GM12878 (cell line): Measurements from ENCODE around the gene STAG2. TPM values are rescaled to one million over a fixed set of nuclear protein-coding genes. Genes with fewer than 3 reads are reported as not detected.

Experiments
- ATAC-seq: fragments of 200-7000 bp; cut with Tn5 transposase; 3 replicates; pipeline ENCODE4 v1.9.1; 2020; ENCODE audit warnings: mild to moderate bottlenecking, moderate library complexity
- BruUV-seq: library from RNA; stranded (reverse); fragments of 400-500 nt; replicated peaks from 2 replicates; lab custom pipeline; 2021; lab: Mats Ljungman, UMichigan
- CTCF ChIA-PET: fragments of 300-600 bp; sonication (Branson Sonifier 250); formaldehyde crosslinking; extraction: SDS; loops from one replicate; lab custom pipeline; 2021; ENCODE audit warnings: inconsistent platforms; lab: Yijun Ruan, JAX
- POLR2A ChIA-PET: fragments of 350-600 bp; formaldehyde crosslinking; extraction: SDS; loops from one replicate; lab custom pipeline; 2021; ENCODE audit warnings: inconsistent platforms; lab: Charles Lee
- RAD21 ChIA-PET: fragments of 300-600 bp; sonication (Branson Sonifier 250); formaldehyde crosslinking; loops from one replicate; lab custom pipeline; 2023; ENCODE audit warnings: antibody characterized with exemption; ENCODE audit not compliant: unreplicated experiment; lab: Charles Lee
- SMC1A ChIA-PET: fragments of 300-600 bp; sonication (Branson Sonifier 250); formaldehyde crosslinking; loops from one replicate; lab custom pipeline; 2023; ENCODE audit not compliant: unreplicated experiment, uncharacterized antibody; lab: Charles Lee
- DNase-seq: peaks from one replicate; pipeline ENCODE4 v3.0.0-alpha.2; 2011; ENCODE audit warnings: low read depth, low spot score
- FAIRE-seq: peaks from 3 replicates; lab custom pipeline; 2011; peaks lifted over from hg19 to GRCh38; lab: Jason Lieb, UNC
- H2AFZ ChIP-seq: 2 replicates; pipeline ENCODE4 v1.6.0; 2011; ENCODE audit warnings: low read depth, low read length, control low read depth; ENCODE audit not compliant: control insufficient read depth
- H3K27ac ChIP-seq: 2 replicates; pipeline ENCODE4 v1.5.1; 2011; ENCODE audit warnings: control low read depth; ENCODE audit not compliant: control insufficient read depth, insufficient read depth
- H3K27me3 ChIP-seq, 2 experiments: replicated peaks in 1 of 2; 2 replicates each; pipeline versions ENCODE4 v1.6.0 to v1.6.1; 2011; ENCODE audit warnings: low read length in 1 of 2; ENCODE audit not compliant: control insufficient read depth in 2 of 2, insufficient read depth in 2 of 2
- H3K36me3 ChIP-seq, 2 experiments: 2 replicates each; pipeline ENCODE4 v1.5.1; 2011; ENCODE audit warnings: low read length in 1 of 2; ENCODE audit not compliant: control insufficient read depth in 2 of 2, insufficient read depth in 2 of 2
- H3K4me1 ChIP-seq: 2 replicates; pipeline ENCODE4 v1.6.1; 2011; ENCODE audit warnings: mild to moderate bottlenecking, low read length, moderate library complexity, mixed read lengths; ENCODE audit not compliant: control insufficient read depth, insufficient read depth
- H3K4me2 ChIP-seq: 2 replicates; pipeline ENCODE4 v1.6.0; 2011; ENCODE audit warnings: control low read depth; ENCODE audit not compliant: control insufficient read depth, insufficient read depth
- H3K4me3 ChIP-seq: fragments of 200-600 bp; sonication (generic); 2 replicates; pipeline ENCODE4 v1.5.1; 2016
- H3K79me2 ChIP-seq: 2 replicates; pipeline ENCODE4 v1.6.0; 2011; ENCODE audit warnings: low read length; ENCODE audit not compliant: control insufficient read depth, insufficient read depth
- H3K9ac ChIP-seq: 2 replicates; pipeline ENCODE4 v1.8.0; 2011; ENCODE audit warnings: low read length, control low read depth, mixed read lengths; ENCODE audit not compliant: control insufficient read depth, insufficient read depth
- H3K9me3 ChIP-seq: replicated peaks from 3 replicates; pipeline ENCODE4 v1.5.1; 2011; ENCODE audit warnings: mild to moderate bottlenecking, low read length; ENCODE audit not compliant: control insufficient read depth, insufficient read depth
- H4K20me1 ChIP-seq: 2 replicates; pipeline ENCODE4 v1.6.0; 2011; ENCODE audit not compliant: control insufficient read depth, insufficient read depth
- EGR1 ChIP-seq, 2 experiments: IDR thresholded peaks; 1 replicate in 1 of 2; 2 replicates in 1 of 2; pipeline ENCODE4 v1.6.1; 2011 to 2012; ENCODE audit warnings: low read depth in 2 of 2, low read length in 2 of 2, borderline replicate concordance in 1 of 2, mild to moderate bottlenecking in 1 of 2, moderate library complexity in 1 of 2
- HDAC6 ChIP-seq: fragments of 200-600 bp; sonication (generic); IDR thresholded peaks from one replicate; pipeline ENCODE4 v1.8.0; 2017; ENCODE audit warnings: antibody characterized with exemption; ENCODE audit not compliant: unreplicated experiment
- KDM1A ChIP-seq: fragments of 200-600 bp; sonication (generic); IDR thresholded peaks from 2 replicates; pipeline ENCODE4 v1.6.1; 2016; ENCODE audit warnings: borderline replicate concordance
- KLF5 ChIP-seq: fragments of 450-650 bp; IDR thresholded peaks from 2 replicates; pipeline ENCODE4 v1.6.1; 2014; ENCODE audit warnings: mild to moderate bottlenecking; ENCODE audit not compliant: partially characterized antibody
- MTA3 ChIP-seq: IDR thresholded peaks from 2 replicates; pipeline ENCODE4 v1.6.1; 2012; ENCODE audit warnings: low read length, inconsistent platforms, borderline replicate concordance
- NFXL1 ChIP-seq: fragments of 450-650 bp; IDR thresholded peaks from 2 replicates; pipeline ENCODE4 v1.6.1; 2017; ENCODE audit warnings: antibody characterized with exemption, mild to moderate bottlenecking, borderline replicate concordance
- NFYA ChIP-seq: IDR thresholded peaks from 2 replicates; pipeline ENCODE4 v1.6.1; 2011; ENCODE audit warnings: low read depth, mild to moderate bottlenecking, low read length, improper control_type of control experiment, borderline replicate concordance
- RAD21 ChIP-seq: IDR thresholded peaks from 2 replicates; pipeline ENCODE4 v1.6.1; 2011; ENCODE audit warnings: mild to moderate bottlenecking, low read depth, low read length, moderate library complexity; ENCODE audit not compliant: insufficient read depth
- SMAD5 ChIP-seq: IDR thresholded peaks from 2 replicates; pipeline ENCODE4 v1.6.1; 2016; ENCODE audit warnings: antibody characterized with exemption, low read depth
- SUZ12 ChIP-seq: fragments of 200-600 bp; sonication (generic); IDR thresholded peaks from one replicate; pipeline ENCODE4 v1.6.1; 2018; ENCODE audit warnings: antibody characterized with exemption, mild to moderate bottlenecking; ENCODE audit not compliant: unreplicated experiment
- ZNF384 ChIP-seq: IDR thresholded peaks from 2 replicates; pipeline ENCODE4 v1.6.1; 2012; ENCODE audit warnings: low read depth, mild to moderate bottlenecking, low read length, improper control_type of control experiment, borderline replicate concordance
- WGBS: methylation state at CpG from one replicate; pipeline ENCODE4 v1.1.6; 2016; ENCODE audit warnings: low lambda C conversion rate; ENCODE audit not compliant: insufficient replicate concordance, insufficient coverage; ENCODE audit errors: missing lambda C conversion rate; 5-methylcytosine and 5-hydroxymethylcytosine counted together
- in situ Hi-C: fragments of 300-500 bp; cut with MboI; formaldehyde crosslinking; loops from 9 replicates; pipeline ENCODE4 v1.14.3; 2018; ENCODE audit warnings: mixed read lengths
- intact Hi-C: fragments of 100-400 bp; cut with micrococcal nuclease; formaldehyde crosslinking; loops from one replicate; pipeline ENCODE4 v1.14.2; 2022; ENCODE audit not compliant: unreplicated experiment
- polyA plus RNA-seq, 11 experiments: library from polyadenylated mRNA; depleted of rRNA in 4 of 11; unstranded in 6 of 11; stranded (reverse) in 5 of 11; fragments of >200 nt; fragmentation: Nextera tagmentation in 4 of 11; fragmentation: Illumina TruSeq in 1 of 11; extraction: Ambion mirVana in 4 of 11; extraction: Trizol in 1 of 11; gene quantifications; 1 replicate in 1 of 11; 2 replicates in 10 of 11; pipeline versions ENCODE4 v1.2.1 to v1.2.3, GENCODE V29; 2011 to 2016; ENCODE audit warnings: inconsistent platforms in 2 of 11, missing spikeins in 2 of 11, low read depth in 1 of 11
- total RNA-seq, 4 experiments: library from RNA; depleted of rRNA in 3 of 4; stranded (reverse); fragments of >200 nt in 3 of 4; fragmentation: Illumina TruSeq in 1 of 4; extraction: Trizol in 1 of 4; gene quantifications; 2 replicates each; pipeline versions ENCODE4 v1.2.1 to v1.2.3, GENCODE V29; 2013 to 2021
- TF ChIP-seq, protein P1 (sequence below): IDR thresholded peaks from 2 replicates; pipeline ENCODE4 v1.6.1; 2012; ENCODE audit warnings: low read depth, low read length, improper control_type of control experiment
- TF ChIP-seq, protein P2 (sequence below): fragments of 450-650 bp; IDR thresholded peaks from 2 replicates; pipeline ENCODE4 v1.6.1; 2017; ENCODE audit warnings: mild to moderate bottlenecking
- TF ChIP-seq, protein P3 (sequence below): IDR thresholded peaks from 2 replicates; pipeline ENCODE4 v1.6.1; 2011; ENCODE audit warnings: borderline replicate concordance, low read depth, mild to moderate bottlenecking, moderate library complexity, mixed read lengths, low read length; ENCODE audit not compliant: insufficient read depth; ENCODE audit errors: extremely low read length

The STAG2 gene
- total and polyA plus RNA-seq, 10 of the 15 experiments (the other 5 are each of a cell fraction or from before 2014, with no cell fraction given), result 26.9 to 84.2 (median 46.7) TPM

DNA sequence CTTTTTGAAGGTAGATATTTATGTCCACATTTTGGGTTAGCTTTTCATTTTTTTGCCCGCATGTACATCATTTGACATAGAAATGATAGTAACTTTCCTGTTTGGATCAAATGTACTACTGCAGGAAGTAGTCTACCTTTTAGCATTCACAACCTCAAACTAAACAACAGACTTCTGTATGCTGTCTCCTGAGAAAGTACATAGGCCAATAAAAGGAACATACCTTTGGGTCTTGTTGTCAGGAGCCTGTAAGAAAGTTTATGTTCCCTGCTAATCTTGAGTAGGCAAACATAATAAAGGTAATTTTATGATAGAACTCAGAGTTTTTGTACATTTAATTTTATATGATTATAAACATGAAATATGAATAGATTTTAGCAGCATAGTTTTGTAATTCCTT, 54.2 kb downstream of the STAG2 start (continued):
- TF ChIP-seq, protein P1, sequence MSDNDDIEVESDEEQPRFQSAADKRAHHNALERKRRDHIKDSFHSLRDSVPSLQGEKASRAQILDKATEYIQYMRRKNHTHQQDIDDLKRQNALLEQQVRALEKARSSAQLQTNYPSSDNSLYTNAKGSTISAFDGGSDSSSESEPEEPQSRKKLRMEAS, result no peak
- TF ChIP-seq NFYA, result no peak

DNA sequence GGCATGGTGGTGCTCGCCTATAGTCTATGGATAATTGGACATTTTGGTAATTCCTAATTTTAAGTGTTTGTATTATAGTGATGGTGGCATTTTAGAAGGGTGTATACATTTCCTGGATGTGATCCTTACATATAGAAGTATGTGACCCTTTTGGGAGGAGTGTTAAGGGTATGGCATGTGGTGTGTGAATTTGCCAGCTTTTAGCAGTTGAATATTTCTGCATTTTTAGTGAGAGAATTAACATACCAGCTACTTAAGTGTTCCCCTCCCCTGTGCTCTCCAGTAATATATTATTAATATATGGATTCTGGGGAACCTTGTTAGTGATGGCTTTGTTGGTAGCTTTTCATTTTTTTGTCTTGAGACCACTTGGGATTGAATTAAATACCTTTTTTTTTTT, 55.3 kb downstream of the STAG2 start:
- Histone ChIP-seq H3K4me3 (no peak overlapping the region), H3K9me3 (no peaks in the 10 kb centered on the region), H3K4me2 (no peak overlapping the region), H4K20me1 (no peaks in the 10 kb centered on the region; the same call in 1 of the 2 replicates), H2AFZ (no peak overlapping the region)
- no peak for ATAC-seq
- CTCF ChIA-PET, result interaction anchor here (2.4 kb wide), 1 partner anchor 7 kb away, joined by 6 read pairs; no protein-coding TSS in a partner anchor
- in situ Hi-C loops, result no loop called here
- no peak for TF ChIP-seq MTA3
- TF ChIP-seq SUZ12, result no peak
- no peak for TF ChIP-seq KLF5
- TF ChIP-seq, protein P2, sequence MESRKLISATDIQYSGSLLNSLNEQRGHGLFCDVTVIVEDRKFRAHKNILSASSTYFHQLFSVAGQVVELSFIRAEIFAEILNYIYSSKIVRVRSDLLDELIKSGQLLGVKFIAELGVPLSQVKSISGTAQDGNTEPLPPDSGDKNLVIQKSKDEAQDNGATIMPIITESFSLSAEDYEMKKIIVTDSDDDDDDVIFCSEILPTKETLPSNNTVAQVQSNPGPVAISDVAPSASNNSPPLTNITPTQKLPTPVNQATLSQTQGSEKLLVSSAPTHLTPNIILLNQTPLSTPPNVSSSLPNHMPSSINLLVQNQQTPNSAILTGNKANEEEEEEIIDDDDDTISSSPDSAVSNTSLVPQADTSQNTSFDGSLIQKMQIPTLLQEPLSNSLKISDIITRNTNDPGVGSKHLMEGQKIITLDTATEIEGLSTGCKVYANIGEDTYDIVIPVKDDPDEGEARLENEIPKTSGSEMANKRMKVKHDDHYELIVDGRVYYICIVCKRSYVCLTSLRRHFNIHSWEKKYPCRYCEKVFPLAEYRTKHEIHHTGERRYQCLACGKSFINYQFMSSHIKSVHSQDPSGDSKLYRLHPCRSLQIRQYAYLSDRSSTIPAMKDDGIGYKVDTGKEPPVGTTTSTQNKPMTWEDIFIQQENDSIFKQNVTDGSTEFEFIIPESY, result no peak
- TF ChIP-seq RAD21, result no peak
- no peak for TF ChIP-seq NFXL1
- no peak for TF ChIP-seq ZNF384
- no peak for TF ChIP-seq KDM1A
- TF ChIP-seq EGR1 (IDR thresholded peaks at IDR 0.05; ENCODE audit: borderline replicate concordance in 1 of 2, low read depth in 2 of 2, low read length in 2 of 2), result no peak
- TF ChIP-seq SMAD5, result no peak
- no peak for TF ChIP-seq HDAC6
- TF ChIP-seq, protein P3, sequence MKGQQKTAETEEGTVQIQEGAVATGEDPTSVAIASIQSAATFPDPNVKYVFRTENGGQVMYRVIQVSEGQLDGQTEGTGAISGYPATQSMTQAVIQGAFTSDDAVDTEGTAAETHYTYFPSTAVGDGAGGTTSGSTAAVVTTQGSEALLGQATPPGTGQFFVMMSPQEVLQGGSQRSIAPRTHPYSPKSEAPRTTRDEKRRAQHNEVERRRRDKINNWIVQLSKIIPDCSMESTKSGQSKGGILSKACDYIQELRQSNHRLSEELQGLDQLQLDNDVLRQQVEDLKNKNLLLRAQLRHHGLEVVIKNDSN, result no peak
- TF ChIP-seq, all 136 proteins: peak for 0
- ChIA-PET SMC1A (interaction anchor here (1.1 to 1.5 kb wide), 3 partner anchors 14 to 54 kb away, joined by 3 to 5 read pairs (median 4); no protein-coding TSS in a partner anchor), RAD21 (interaction anchor here (1.3 to 2.4 kb wide), 2 partner anchors 184 to 187 kb away, joined by 3 to 9 read pairs; no protein-coding TSS in a partner anchor), POLR2A (interaction anchor here (0.6 kb wide), 1 partner anchor 35 kb away, joined by 5 read pairs; no protein-coding TSS in a partner anchor)
- no TSS peak for BruUV-seq
- WGBS, result 67% methylated on average over 1 of the region's 1 CpG
- Histone ChIP-seq H3K79me2 (peaks cover 59% of the 10 kb centered on the region), H3K36me3 (no peaks in the 10 kb centered on the region), H3K9ac (no peak overlapping the region), H3K27ac (no peak overlapping the region), H3K27me3 (no peaks in the 10 kb centered on the region), H3K4me1 (no peaks in the 10 kb centered on the region)
- intact Hi-C loops, result loop anchor here (5.0 kb wide), 1 partner anchor 55 kb away; the partner anchor contains the start of gene STAG2
- DNase-seq (no peak), FAIRE-seq (no peak)
